Left cardiac atrium (tissue), 4 donors: ENCODE data around the gene PRSS22. TPM values are rescaled to one million over a fixed set of nuclear protein-coding genes. Genes with fewer than 3 reads are reported as not detected.

Source experiments
- ATAC-seq, 2 donors: fragments of 200-7000 bp; cut with Tn5 transposase; one replicate each; pipeline ENCODE4 v1.9.1; 2020; ENCODE audit warnings: mild to moderate bottlenecking in 2 of 2, moderate library complexity in 2 of 2
- DNase-seq: peaks from one replicate; pipeline ENCODE4 v3.0.0-alpha.2; 2020
- intact Hi-C, 2 donors: fragments of 100-400 bp; cut with DNase I; formaldehyde crosslinking; loops; one replicate each; pipeline versions ENCODE4 v1.14.1 to v1.15.1; 2022 to 2023
- total RNA-seq, 2 donors: library from RNA; stranded (reverse); fragmentation: NEBNext Ultra II Directional; extraction: Animal tissue kit (Norgen Biotek cat#: 25700); gene quantifications; one replicate each; pipeline ENCODE4 v1.2.1, GENCODE V29; 2021
- donor health status: DM: no; HTN: yes; CAD: no.
- donor health status: DM: no; HTN: yes; CAD: no; lungs with severe emphysema.
- donor health status: DM: yes; HTN: yes; CAD: no.
- donor health status: Dilated cardiomyopathy.

The PRSS22 gene
- total RNA-seq, 2 donors from 2014 or later = not detected

GRCh38 chr16:2836646-2837508 is 21.1 kb downstream of the PRSS22 start:
- ATAC-seq (no peak), DNase-seq (no peak)
- intact Hi-C loops = no loop called here

GRCh38 chr16:2835638-2836493 is 22.1 kb downstream of the PRSS22 start:
- ATAC-seq = peak in 1 of 2 donors; percentile 82
- intact Hi-C loops = no loop called here
- DNase-seq = no peak

GRCh38 chr16:2834968-2835367 is 23.0 kb downstream of the PRSS22 start:
- no peak for DNase-seq
- intact Hi-C loops = no loop called here
- ATAC-seq = no peak

- no peak for ATAC-seq
- no peak for DNase-seq
- intact Hi-C loops = no loop called here
These were observed 24.2 kb downstream of the PRSS22 start for GRCh38 chr16:2833776-2834175.

- intact Hi-C loops = no loop called here
- DNase-seq = no peak
These were observed 26.8 kb downstream of the PRSS22 start for GRCh38 chr16:2831203-2831602.

GRCh38 chr16:2830355-2830695 is 27.6 kb downstream of the PRSS22 start:
- DNase-seq (no peak), ATAC-seq (no peak)
- intact Hi-C loops = no loop called here

More at GRCh38 chr16:2831203-2831602, 26.8 kb downstream of the PRSS22 start:
- ATAC-seq = no peak

- DNase-seq = no peak
- ATAC-seq = no peak
- intact Hi-C loops = no loop called here
These were observed 28.2 kb downstream of the PRSS22 start, which contains the start of gene ZG16B for GRCh38 chr16:2829501-2830354. TSS of gene ZG16B (plus strand) at chr16:2830303. CDS start at chr16:2830442, 139 bp downstream.

- ATAC-seq (no peak), DNase-seq (no peak)
- intact Hi-C loops = no loop called here
These were observed 29.0 kb downstream of the PRSS22 start for GRCh38 chr16:2828876-2829430.

GRCh38 chr16:2828521-2828840 is 29.5 kb downstream of the PRSS22 start:
- ATAC-seq (no peak), DNase-seq (no peak)
- intact Hi-C loops = no loop called here

GRCh38 chr16:2827831-2828520 is 30.0 kb downstream of the PRSS22 start:
- ATAC-seq = no peak
- DNase-seq = no peak
- intact Hi-C loops = no loop called here

GRCh38 chr16:2827374-2827791 is 30.6 kb downstream of the PRSS22 start:
- intact Hi-C loops = no loop called here

GRCh38 chr16:2826591-2827373 is 31.2 kb downstream of the PRSS22 start:
- intact Hi-C loops = no loop called here
- ATAC-seq = no peak
- no peak for DNase-seq

More at GRCh38 chr16:2827374-2827791, 30.6 kb downstream of the PRSS22 start:
- DNase-seq = no peak
- no peak for ATAC-seq

GRCh38 chr16:2825906-2826305 is 32.1 kb downstream of the PRSS22 start:
- intact Hi-C loops = no loop called here
- ATAC-seq (no peak), DNase-seq (no peak)

- no peak for ATAC-seq
These were observed 32.8 kb downstream of the PRSS22 start for GRCh38 chr16:2825049-2825742.

GRCh38 chr16:2824626-2825025 is 33.3 kb downstream of the PRSS22 start:
- intact Hi-C loops = no loop called here
- ATAC-seq (no peak), DNase-seq (no peak)

More at GRCh38 chr16:2825049-2825742, 32.8 kb downstream of the PRSS22 start:
- no peak for DNase-seq
- intact Hi-C loops = no loop called here

- DNase-seq (no peak), ATAC-seq (no peak)
- intact Hi-C loops = no loop called here
These were observed 35.5 kb downstream of the PRSS22 start for GRCh38 chr16:2822496-2822895.

- intact Hi-C loops = no loop called here
- no peak for DNase-seq
These were observed 35.8 kb downstream of the PRSS22 start for GRCh38 chr16:2822158-2822495.

More at GRCh38 chr16:2822158-2822495, 35.8 kb downstream of the PRSS22 start:
- no peak for ATAC-seq
